ENCODE data around the gene CFAP77.
A peak's percentile ranks its signal among the peaks of the same experiment; 100 is the strongest.
"Not testable (repeated sequence)": the region's sequence is repeated elsewhere in the genome, so short reads cannot be mapped to it uniquely, and the experiment has no call there.

The CFAP77 gene

DNA sequence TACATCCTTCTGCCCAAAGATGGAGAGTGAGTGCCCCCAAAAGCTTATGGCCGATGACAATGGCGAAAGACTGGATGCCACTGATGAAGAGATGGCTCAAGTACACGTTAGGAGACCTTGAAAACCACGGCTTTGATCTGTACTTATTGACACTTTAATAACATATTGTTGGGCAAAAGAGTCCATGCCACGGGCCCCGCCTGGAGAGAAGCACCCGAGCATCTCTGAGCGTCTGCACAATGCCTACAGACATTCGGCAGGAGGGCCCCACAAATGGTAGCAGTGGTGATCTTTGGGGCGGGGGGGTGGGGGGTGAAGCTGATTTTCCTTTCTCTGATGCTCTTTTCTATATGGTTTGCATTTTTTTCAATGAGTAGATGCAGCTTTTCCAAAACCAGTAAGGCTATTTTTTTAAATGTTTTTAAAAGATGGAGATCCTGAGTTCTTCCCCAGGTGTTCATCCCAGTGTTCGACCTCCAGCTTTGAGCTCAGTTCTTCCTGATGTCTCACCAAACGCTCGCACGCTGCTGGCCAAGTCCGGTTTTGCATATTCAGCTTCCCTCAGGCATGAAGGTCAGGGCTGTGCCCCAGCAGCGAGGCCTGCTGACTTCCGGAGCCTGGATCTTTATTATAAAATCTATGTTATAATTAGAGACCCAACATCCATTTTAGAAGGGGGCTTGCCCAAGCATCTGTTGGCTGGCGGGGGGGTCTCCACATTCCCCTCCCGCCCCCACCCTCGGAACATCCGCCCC lies 138.1 kb downstream of the CFAP77 start:
- DNase-seq (ENCODE audit: low spot score): no peak

- DNase-seq (ENCODE audit: low spot score): no peak
These were observed 139.0 kb downstream of the CFAP77 start for GRCh38 chr9:132548751-132549640.

- DNase-seq (ENCODE audit: low spot score): no peak
These were observed 141.5 kb downstream of the CFAP77 start for GRCh38 chr9:132551556-132551955.

GRCh38 chr9:132552041-132552440 lies 142.0 kb downstream of the CFAP77 start:
- DNase-seq (ENCODE audit: low spot score): no peak

DNA sequence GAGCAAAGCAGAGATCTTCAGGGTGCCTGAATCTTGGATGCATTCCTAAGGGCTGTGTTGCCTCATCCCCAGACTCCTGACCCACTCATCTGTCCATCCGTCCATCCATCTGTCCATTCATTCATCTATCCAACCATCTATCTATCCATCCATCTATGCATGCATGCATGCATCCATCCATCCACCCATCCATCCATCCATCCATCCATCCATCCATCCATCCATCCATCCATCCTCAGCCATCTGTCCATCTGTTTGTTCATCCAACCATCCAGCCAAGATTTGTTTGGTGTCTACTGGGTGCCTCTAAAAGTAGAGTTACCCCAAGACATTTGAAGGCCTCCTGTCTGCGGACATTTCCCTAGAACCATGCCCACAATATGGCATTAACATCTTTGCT lies 144.7 kb downstream of the CFAP77 start:
- DNase-seq (ENCODE audit: low spot score): no peak

DNA sequence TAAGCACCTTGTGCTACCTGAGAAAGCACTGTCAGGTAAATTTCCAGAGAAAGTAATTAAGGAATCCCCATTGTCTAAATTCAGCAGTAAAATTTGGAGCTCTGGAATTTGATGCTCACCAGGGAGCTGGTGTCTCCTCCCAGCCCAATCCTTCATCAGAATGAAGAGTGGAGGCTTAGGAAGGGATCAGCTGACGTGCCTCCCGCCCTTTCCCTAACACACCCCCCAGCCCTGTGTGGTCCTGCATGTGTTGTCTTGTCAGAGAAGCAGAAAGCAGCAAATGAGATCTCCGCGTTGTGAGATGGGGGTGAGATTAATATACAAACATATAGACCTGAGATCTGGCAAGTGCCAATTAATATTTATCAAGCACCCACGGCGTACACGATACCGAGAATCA lies 145.5 kb downstream of the CFAP77 start:
- DNase-seq (ENCODE audit: low spot score): no peak

DNA sequence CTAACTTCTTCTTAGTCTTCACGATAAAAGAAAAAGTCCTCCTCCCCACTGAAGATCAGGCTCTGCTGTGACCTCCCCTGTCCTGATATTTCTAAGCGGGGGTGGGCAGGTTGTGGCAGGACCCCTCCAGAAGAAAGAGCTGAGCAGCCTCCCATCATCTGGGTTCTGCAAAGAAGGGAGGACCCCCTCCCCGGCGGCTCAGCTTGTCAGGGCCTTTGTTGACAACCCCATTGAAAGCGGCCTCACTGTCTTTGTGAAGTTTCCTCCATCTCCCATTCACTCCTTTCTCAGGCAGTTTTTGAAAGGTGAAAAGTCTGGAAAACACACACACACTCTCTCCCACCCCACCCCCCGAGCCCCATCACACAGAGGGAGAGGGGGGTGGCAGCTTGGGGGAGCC lies 146.2 kb downstream of the CFAP77 start:
- no peak for DNase-seq (ENCODE audit: low spot score)

DNA sequence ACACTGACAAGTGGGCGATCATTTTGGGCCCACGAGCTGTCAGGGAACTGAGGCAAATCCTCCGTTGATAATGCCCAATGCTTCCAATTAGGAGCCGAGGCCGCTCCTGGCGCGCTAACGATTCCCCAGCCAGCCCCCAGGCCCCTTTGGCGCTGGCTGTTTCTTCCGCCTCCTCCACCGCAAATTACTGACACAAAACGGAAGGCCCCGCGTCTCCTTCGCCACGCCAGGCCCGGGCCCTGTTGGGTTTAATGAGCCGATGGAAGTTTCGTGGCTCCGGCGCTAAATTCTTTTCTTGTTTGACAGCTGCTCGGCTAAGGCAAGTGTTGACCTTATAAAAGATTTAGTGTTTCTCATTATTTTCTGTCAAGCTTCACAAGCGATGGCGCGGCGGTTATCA lies 146.7 kb downstream of the CFAP77 start:
- DNase-seq (ENCODE audit: low spot score): no peak

GRCh38 chr9:132557159-132557558 lies 147.1 kb downstream of the CFAP77 start:
- no peak for DNase-seq (ENCODE audit: low spot score)

DNA sequence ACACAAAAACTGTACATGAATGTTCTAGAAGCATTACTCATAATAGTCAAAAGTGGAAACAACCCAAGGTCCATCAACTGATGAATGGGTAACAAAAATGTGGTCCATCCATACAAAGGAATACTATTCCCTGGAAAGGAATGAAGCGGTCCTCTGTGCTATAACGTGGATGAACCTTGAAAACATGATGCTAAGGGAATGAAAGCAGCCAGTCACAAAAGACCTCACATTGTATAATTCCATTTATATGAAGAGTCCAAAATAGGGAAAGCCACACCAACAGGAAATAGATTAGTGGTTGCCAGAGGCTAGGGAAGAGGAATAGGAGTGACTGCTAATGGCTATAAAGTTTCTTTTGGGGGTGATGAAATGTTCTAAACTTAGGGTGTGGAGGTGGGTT lies 149.7 kb downstream of the CFAP77 start:
- DNase-seq (ENCODE audit: low spot score): no peak

- DNase-seq (ENCODE audit: low spot score): no peak
These were observed 150.7 kb downstream of the CFAP77 start for GRCh38 chr9:132560616-132561202.

GRCh38 chr9:132562306-132562573 lies 152.2 kb downstream of the CFAP77 start:
- DNase-seq (ENCODE audit: low spot score): no peak

DNA sequence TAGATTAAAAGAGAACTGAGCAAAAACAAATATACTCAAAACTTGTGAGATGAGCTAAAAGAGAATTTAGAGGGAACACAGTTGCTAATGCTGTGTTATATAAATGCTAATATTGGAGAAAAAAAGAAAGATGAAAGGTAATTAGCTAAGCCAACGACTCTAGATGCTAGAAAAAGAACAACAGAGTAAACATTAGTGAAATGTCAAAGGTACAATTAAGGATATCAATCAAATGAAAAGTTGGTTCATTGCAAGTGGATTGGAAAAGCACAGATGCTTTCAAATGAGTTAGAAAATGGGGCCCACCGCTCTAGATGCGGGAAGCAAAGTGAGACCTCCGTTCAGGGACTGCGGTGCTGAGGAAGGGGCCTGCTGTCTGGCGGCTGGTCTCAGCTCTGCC lies 154.5 kb downstream of the CFAP77 start:
- DNase-seq (ENCODE audit: low spot score): no peak

DNA sequence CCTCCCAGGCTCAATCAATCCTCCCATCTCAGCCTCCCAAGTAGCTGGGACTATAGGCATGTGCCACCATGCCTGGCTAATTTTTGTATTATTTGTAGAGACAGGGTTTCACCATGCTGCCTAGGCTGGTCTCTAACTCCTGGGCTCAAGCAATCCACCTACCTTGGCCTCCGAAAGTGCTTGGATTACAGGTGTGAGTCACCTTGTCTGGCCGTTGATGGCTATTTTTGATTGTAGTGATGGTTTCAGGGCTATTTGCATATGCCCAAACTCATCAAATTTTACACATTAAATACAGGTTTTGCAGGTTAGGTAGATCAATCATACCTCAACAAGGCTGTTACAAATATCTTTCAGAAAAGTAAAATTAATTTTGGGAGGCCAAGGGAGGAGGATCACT lies 158.8 kb downstream of the CFAP77 start:
- not testable (repeated sequence) for DNase-seq (ENCODE audit: low spot score)

DNA sequence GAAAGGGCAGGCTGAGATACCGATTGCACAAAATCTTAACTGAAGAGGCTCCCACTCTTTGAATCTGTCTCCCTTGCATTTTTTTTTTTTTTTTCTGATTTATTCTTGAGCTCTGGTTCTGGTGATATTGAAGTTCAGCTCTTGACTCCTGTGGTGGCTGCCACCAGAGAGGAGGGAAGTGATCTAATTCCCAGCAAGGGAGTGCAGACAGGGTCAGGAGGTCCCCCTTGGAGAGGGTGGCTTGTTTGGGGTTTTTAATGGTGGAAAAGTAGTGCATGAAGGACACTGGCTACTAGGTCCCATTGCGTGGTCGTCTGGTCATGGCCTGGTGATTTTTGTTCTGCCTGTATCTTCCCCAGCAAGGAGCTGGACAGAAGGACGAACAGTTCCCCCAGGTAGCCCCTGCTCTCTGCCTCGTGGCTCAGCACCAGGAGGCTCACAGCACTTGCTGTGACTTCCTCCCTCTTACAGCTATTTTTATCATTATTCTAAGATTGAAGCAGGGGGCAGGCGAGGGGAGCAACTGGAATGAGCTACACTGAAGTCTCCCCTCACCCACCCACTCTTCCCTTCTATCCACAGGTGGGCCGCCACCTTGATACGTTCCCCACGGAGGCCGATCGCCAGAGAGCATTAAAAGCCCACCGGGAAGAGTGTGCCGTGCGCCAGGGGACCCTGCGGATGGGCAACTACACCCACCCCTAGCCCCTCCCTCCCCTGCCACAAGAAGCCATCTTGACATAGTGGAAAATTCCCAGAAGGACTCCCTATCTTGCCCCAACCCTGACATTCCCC lies 162.0 kb downstream of the CFAP77 start:
- no peak for DNase-seq (ENCODE audit: low spot score)

DNA sequence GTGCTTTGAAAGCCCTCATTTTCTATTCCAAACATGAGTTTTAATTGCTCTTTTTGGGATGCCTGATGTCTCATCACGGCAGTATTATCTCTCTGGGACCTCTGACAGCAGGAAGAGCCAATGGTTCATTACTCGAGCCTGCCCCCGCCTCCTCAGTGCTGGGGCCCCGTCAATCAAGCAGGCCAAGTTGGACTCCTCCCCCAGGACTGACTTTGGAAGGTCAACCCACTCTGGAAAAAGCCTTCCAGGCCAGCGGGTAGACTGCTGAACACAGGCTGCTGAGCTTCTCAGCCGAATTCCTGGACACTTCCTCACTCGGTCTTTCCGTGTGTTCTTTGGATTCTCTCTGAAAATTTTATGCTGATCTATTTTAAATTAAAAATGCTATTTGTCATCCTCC lies 162.9 kb downstream of the CFAP77 start:
- DNase-seq (ENCODE audit: low spot score): peak; percentile 47

GRCh38 chr9:132575005-132575609 lies 165.1 kb downstream of the CFAP77 start:
- peak; percentile 90 for DNase-seq (ENCODE audit: low spot score)

DNA sequence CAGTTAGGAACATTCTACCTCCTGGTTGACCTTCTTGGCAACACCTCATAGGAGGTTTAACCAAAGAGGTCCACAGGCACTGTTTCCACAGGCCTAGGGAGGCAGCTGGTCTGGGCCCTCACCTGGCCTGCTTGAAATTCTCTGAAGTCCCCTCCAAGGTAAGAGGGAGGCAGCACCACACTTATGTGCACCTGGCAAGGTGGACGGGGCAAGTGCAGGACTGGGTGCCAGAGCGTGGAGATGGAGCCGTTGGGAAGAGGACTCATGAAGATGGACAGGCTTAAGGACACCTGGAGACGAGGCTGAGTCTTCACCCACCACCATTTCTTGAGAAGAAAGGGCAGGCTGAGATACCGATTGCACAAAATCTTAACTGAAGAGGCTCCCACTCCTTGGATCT lies 165.8 kb downstream of the CFAP77 start:
- no peak for DNase-seq (ENCODE audit: low spot score)

DNA sequence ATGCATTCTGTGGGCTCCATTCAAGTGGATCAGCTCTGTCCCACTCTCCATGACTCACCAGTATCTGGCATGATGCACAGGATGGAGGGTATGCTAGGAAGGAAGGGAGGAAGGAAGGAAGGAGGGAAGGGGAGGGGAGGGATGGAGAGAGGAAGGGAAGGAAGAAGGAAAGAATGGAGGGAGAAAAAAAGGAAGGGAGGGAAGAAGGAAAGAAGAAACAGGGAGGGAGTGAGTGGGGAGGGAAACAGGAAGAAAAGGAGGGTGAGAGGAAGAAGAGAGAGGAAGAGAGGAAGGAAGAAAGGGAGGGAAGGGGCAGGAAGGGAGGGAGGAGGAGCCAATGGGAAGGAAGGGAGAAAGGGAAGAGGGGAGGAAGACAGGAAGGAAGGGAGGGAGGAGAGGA lies 167.1 kb downstream of the CFAP77 start:
- DNase-seq (ENCODE audit: low spot score): no peak

DNA sequence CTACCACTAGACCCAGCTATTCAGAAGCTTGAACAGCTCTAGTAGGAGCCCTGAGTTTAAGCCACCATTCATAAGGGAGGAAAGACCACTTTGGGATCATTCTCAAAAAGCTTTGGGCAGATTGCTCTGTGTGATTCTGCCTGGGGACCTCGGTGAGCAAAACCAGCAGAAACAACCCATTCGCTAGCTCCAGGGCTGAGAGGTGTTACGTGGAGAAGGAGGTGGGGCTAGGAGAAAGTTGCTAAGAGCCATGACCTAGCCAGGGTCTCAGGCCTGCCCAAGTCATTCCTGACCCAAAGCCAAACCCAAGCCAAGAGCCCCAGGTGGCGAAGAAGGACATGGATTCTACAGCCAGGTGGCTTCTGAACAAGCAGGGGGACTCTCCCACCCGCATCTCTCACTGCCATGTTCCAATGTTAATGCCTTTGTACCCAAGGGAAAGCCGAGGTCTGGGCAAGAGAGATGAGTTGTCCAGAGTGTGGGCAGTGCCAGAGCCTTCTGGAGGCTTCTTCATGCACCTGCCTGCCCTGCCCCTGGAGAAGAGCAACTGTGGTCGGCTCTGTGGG lies 168.4 kb downstream of the CFAP77 start:
- DNase-seq (ENCODE audit: low spot score): no peak

DNA sequence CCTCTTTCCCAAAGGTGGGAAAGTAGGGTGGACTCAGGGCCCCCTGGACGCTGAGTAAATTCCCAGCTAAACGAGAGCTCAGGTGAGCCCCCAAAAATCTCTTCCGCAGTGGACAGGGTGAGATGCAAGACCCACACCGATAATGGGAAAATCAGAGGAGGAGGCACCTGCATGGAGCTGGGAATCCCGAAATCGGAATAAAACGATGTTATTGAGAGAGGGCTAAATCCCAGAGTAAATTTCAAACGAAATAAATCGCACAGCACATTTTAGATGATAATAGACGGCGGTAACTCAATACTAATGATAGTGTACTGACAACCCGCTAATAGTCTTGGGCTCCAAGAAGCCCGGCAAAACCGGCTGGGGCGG lies 169.4 kb downstream of the CFAP77 start:
- no peak for DNase-seq (ENCODE audit: low spot score)

GRCh38 chr9:132582276-132582785 lies 172.3 kb downstream of the CFAP77 start, which contains the start of gene BARHL1:
BARHL1 (plus strand) TSS chr9:132582606; CDS start chr9:132582798, 192 bp downstream.
- DNase-seq (ENCODE audit: low spot score): no peak
